Measurements from ENCODE around the gene LMNB1.

- no peak for TF ChIP-seq ZNF274 (CRISPR knock-in tag; IDR thresholded peaks at IDR 0.05)
- TF ChIP-seq, protein P1, sequence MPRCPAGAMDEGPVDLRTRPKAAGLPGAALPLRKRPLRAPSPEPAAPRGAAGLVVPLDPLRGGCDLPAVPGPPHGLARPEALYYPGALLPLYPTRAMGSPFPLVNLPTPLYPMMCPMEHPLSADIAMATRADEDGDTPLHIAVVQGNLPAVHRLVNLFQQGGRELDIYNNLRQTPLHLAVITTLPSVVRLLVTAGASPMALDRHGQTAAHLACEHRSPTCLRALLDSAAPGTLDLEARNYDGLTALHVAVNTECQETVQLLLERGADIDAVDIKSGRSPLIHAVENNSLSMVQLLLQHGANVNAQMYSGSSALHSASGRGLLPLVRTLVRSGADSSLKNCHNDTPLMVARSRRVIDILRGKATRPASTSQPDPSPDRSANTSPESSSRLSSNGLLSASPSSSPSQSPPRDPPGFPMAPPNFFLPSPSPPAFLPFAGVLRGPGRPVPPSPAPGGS (CRISPR knock-in tag; IDR thresholded peaks at IDR 0.05): no peak
- TF ChIP-seq NR2C2 (CRISPR knock-in tag; IDR thresholded peaks at IDR 0.05; ENCODE audit: borderline replicate concordance): no peak
These were observed 72.3 kb downstream of the LMNB1 start for GRCh38 chr5:126849101-126849678.
